Measurements from ENCODE around the gene PEMT. TPM values are rescaled to one million over a fixed set of nuclear protein-coding genes. Genes with fewer than 3 reads are reported as not detected.

PEMT gene
- total RNA-seq, 1 experiment from 2014 or later, result 53.1 TPM

DNA sequence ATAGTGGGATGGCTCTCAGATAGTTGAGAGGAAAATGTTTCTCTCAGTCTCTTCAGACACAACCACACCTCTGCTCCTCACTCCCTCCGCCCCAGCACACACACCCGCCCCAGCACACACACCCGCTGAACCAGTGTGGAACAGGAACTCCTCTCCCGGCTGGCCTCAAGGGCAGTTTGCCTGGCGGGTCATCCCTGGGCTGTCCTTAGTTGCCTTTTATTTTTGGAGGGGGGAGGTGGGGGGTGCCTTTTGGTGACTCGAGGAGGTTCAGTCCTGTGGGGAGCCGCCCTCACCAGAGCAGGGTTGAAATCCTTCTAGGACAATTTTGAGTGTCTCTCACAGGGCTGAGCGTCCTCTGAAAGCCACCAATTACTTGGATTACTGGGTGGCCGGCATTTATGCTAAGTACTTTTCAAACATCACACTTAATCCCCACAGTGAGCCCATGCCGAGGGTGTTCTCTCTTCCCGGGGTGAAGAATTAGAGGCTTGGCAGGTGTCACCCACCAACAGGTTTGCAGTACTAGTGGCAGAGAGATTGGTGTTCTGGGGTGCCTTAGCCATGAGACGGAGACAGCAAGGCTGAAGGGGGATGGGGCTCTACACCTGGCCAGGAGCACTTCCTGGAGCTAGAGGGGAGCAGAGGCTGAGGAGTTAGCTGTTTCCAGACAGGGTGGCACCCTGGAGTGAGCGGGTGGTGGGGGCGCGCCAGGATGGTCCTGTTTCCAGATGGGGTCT is 98.1 kb downstream of the PEMT start:
- POLR2A ChIA-PET, result interaction anchor here (0.5 kb wide), 1 partner anchor 558 kb away, joined by 3 read pairs; no protein-coding TSS in a partner anchor
- TF ChIP-seq ZNF423 (CRISPR knock-in tag; IDR thresholded peaks at IDR 0.05), result peak; percentile 63
- TF ChIP-seq PRRX2 (CRISPR knock-in tag; IDR thresholded peaks at IDR 0.05), result no peak
- no peak for TF ChIP-seq EMX1 (CRISPR knock-in tag; IDR thresholded peaks at IDR 0.05)
- TF ChIP-seq, protein P1, sequence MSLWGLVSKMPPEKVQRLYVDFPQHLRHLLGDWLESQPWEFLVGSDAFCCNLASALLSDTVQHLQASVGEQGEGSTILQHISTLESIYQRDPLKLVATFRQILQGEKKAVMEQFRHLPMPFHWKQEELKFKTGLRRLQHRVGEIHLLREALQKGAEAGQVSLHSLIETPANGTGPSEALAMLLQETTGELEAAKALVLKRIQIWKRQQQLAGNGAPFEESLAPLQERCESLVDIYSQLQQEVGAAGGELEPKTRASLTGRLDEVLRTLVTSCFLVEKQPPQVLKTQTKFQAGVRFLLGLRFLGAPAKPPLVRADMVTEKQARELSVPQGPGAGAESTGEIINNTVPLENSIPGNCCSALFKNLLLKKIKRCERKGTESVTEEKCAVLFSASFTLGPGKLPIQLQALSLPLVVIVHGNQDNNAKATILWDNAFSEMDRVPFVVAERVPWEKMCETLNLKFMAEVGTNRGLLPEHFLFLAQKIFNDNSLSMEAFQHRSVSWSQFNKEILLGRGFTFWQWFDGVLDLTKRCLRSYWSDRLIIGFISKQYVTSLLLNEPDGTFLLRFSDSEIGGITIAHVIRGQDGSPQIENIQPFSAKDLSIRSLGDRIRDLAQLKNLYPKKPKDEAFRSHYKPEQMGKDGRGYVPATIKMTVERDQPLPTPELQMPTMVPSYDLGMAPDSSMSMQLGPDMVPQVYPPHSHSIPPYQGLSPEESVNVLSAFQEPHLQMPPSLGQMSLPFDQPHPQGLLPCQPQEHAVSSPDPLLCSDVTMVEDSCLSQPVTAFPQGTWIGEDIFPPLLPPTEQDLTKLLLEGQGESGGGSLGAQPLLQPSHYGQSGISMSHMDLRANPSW (CRISPR knock-in tag; conservative IDR thresholded peaks at IDR 0.05; ENCODE audit: low read depth), result no peak
- CTCF ChIA-PET, result interaction anchor here (1.0 to 1.2 kb wide), 3 partner anchors 120 to 138 kb away, joined by 3 to 4 read pairs (median 3); no protein-coding TSS in a partner anchor
- Mint-ChIP-seq H3K9me3 (no peaks in the 10 kb centered on the region), H3K36me3 (peaks cover 14% of the 10 kb centered on the region), H3K4me3 (peak overlapping the region; percentile 52), H3K27me3 (ENCODE audit: low read depth) (peaks cover 29% of the 10 kb centered on the region), H3K4me1 (peaks cover 41% of the 10 kb centered on the region), H3K27ac (peak overlapping the region; percentile 46; the same call in 1 of the 2 replicates)
- DNase-seq (ENCODE audit: low spot score) (no peak), ATAC-seq (no peak)

DNA sequence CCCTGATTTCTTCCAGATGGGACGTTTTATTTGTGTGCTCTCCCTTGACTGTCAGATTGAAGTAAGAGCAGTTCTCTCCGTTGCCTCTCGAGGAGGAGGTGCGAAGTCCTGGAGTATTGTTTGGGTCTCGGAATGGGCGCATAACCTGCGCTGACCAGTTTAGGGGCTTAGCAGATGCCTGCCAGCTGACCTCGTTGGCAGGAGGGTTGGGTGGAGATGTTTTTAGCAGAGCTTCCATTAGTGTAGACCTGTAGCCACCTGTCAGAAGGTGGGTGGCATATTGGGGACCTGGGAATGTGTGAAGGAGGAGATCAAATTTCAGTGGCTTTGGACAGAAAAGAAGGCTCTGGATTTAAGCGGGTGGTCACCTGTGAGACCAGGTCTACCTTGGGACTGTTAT is 98.9 kb downstream of the PEMT start:
- Mint-ChIP-seq H3K27ac (peak overlapping the region; percentile 46; the same call in 1 of the 2 replicates), H3K4me1 (peaks cover 40% of the 10 kb centered on the region), H3K27me3 (ENCODE audit: low read depth) (peaks cover 29% of the 10 kb centered on the region), H3K4me3 (no peak overlapping the region), H3K36me3 (peaks cover 22% of the 10 kb centered on the region), H3K9me3 (no peaks in the 10 kb centered on the region)
- ATAC-seq (no peak), DNase-seq (ENCODE audit: low spot score) (no peak)
- ChIA-PET POLR2A (no interaction called here), CTCF (interaction anchor here (1.0 kb wide), 1 partner anchor 138 kb away, joined by 3 read pairs; no protein-coding TSS in a partner anchor)
- TF ChIP-seq, protein P2, sequence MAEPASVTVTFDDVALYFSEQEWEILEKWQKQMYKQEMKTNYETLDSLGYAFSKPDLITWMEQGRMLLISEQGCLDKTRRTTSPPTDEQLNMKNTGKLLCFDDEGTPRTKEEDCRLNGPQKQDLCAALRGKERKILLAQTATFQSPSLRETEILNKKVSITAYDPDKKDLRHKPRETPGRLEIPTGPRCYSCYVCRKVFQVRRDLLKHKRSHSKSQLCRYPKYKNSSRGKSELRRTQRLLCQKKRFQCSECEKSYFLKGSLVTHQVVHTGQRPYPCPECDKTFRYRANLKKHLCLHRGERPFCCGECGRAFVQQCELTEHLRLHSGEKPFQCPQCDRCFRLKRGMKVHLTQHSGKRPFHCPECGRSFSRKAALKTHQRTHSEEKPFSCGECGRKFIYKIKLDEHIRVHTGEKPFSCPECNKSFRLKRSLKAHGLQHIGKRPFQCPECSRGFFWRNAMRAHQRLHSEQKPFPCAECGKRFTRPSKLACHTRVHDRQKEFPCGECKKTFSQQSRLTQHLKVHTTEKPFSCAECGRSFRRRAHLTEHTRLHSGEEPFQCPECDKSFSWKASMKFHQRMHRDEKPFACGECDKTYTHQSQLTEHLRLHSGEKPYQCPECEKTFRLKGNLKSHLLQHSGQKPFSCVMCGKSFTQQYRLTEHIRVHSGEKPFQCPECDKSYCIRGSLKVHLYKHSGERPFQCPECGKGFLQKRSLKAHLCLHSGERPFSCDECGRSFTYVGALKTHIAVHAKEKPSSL (CRISPR knock-in tag; conservative IDR thresholded peaks at IDR 0.05), result no peak
- TF ChIP-seq, protein P3, sequence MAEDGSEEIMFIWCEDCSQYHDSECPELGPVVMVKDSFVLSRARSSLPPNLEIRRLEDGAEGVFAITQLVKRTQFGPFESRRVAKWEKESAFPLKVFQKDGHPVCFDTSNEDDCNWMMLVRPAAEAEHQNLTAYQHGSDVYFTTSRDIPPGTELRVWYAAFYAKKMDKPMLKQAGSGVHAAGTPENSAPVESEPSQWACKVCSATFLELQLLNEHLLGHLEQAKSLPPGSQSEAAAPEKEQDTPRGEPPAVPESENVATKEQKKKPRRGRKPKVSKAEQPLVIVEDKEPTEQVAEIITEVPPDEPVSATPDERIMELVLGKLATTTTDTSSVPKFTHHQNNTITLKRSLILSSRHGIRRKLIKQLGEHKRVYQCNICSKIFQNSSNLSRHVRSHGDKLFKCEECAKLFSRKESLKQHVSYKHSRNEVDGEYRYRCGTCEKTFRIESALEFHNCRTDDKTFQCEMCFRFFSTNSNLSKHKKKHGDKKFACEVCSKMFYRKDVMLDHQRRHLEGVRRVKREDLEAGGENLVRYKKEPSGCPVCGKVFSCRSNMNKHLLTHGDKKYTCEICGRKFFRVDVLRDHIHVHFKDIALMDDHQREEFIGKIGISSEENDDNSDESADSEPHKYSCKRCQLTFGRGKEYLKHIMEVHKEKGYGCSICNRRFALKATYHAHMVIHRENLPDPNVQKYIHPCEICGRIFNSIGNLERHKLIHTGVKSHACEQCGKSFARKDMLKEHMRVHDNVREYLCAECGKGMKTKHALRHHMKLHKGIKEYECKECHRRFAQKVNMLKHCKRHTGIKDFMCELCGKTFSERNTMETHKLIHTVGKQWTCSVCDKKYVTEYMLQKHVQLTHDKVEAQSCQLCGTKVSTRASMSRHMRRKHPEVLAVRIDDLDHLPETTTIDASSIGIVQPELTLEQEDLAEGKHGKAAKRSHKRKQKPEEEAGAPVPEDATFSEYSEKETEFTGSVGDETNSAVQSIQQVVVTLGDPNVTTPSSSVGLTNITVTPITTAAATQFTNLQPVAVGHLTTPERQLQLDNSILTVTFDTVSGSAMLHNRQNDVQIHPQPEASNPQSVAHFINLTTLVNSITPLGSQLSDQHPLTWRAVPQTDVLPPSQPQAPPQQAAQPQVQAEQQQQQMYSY (CRISPR knock-in tag; IDR thresholded peaks at IDR 0.05), result 0 out of 2 replicates have a peak, but pooled peaks have one; percentile 10

DNA sequence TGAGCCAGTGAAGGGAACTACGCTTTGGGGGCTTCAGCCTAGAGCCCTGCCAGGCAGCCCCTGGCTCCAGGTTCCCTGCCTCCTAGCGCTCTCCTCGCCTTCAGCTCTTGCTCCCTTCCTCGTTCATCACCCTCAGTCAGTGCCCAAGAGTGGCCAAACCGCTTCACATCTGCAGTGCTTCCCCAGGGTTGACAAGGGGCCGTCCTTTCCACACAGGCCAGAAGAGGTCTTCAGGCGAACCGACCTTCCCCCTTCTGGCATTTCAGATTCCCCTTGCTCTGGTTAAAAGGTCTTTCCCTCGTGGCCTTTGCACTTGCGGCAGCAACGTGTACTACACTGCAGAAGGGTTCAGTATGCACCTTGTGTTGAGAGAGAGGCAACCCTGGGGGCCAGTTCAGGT is 99.4 kb downstream of the PEMT start:
- CTCF ChIA-PET, result interaction anchor here (1.0 to 1.5 kb wide), 2 partner anchors 77 to 137 kb away, joined by 3 to 6 read pairs; no protein-coding TSS in a partner anchor
- POLR2A ChIA-PET, result no interaction called here
- Mint-ChIP-seq H3K4me3 (no peak overlapping the region), H3K4me1 (peaks cover 35% of the 10 kb centered on the region), H3K27me3 (ENCODE audit: low read depth) (peaks cover 26% of the 10 kb centered on the region), H3K9me3 (no peaks in the 10 kb centered on the region), H3K36me3 (peaks cover 26% of the 10 kb centered on the region), H3K27ac (no peak overlapping the region; the same call in 1 of the 2 replicates)
- DNase-seq (ENCODE audit: low spot score), result no peak
- TF ChIP-seq NFE2L1 (CRISPR knock-in tag; IDR thresholded peaks at IDR 0.05) (no peak), NFYB (CRISPR knock-in tag; conservative IDR thresholded peaks at IDR 0.05; ENCODE audit: low read depth) (no peak), HMGA2 (CRISPR knock-in tag; IDR thresholded peaks at IDR 0.05) (no peak), GABPB1 (CRISPR knock-in tag; IDR thresholded peaks at IDR 0.05) (no peak), IRF2 (CRISPR knock-in tag; IDR thresholded peaks at IDR 0.05; ENCODE audit: borderline replicate concordance, low read depth) (no peak), SMAD4 (CRISPR knock-in tag; IDR thresholded peaks at IDR 0.05) (no peak), MYBL2 (CRISPR knock-in tag; IDR thresholded peaks at IDR 0.05) (no peak), FOXP1 (CRISPR knock-in tag; IDR thresholded peaks at IDR 0.05; ENCODE audit: borderline replicate concordance) (no peak)
- TF ChIP-seq, protein P4, sequence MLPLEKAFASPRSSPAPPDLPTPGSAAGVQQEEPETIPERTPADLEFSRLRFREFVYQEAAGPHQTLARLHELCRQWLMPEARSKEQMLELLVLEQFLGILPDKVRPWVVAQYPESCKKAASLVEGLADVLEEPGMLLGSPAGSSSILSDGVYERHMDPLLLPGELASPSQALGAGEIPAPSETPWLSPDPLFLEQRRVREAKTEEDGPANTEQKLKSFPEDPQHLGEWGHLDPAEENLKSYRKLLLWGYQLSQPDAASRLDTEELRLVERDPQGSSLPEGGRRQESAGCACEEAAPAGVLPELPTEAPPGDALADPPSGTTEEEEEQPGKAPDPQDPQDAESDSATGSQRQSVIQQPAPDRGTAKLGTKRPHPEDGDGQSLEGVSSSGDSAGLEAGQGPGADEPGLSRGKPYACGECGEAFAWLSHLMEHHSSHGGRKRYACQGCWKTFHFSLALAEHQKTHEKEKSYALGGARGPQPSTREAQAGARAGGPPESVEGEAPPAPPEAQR (CRISPR knock-in tag; IDR thresholded peaks at IDR 0.05), result no peak
- TF ChIP-seq, protein P5, sequence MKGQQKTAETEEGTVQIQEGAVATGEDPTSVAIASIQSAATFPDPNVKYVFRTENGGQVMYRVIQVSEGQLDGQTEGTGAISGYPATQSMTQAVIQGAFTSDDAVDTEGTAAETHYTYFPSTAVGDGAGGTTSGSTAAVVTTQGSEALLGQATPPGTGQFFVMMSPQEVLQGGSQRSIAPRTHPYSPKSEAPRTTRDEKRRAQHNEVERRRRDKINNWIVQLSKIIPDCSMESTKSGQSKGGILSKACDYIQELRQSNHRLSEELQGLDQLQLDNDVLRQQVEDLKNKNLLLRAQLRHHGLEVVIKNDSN (CRISPR knock-in tag; IDR thresholded peaks at IDR 0.05), result no peak
- TF ChIP-seq, protein P1 (CRISPR knock-in tag; conservative IDR thresholded peaks at IDR 0.05; ENCODE audit: low read depth), result no peak
- ATAC-seq, result no peak

All from WTC11 (cell line).